Liver (tissue), 9 donors: ENCODE results near the gene CCDC81. TPM values are rescaled to one million over a fixed set of nuclear protein-coding genes. Genes with fewer than 3 reads are reported as not detected.

Experiments
- DNase-seq: peaks from one replicate; pipeline ENCODE4 v3.0.0-alpha.2; 2017; ENCODE audit warnings: low spot score
- H3K27ac ChIP-seq, 2 donors: one replicate each; pipeline ENCODE4 v1.7.0; 2013; ENCODE audit warnings: inconsistent platforms in 2 of 2, low read length in 2 of 2, control low read depth in 1 of 2, low read depth in 1 of 2, mild to moderate bottlenecking in 1 of 2
- H3K27me3 ChIP-seq, 4 donors: one replicate each; pipeline versions ENCODE4 v1.6.1 to v1.7.0; 2013; ENCODE audit warnings: low read length in 3 of 4, inconsistent platforms in 1 of 4, mild to moderate bottlenecking in 1 of 4, moderate library complexity in 1 of 4; ENCODE audit not compliant: control insufficient read depth in 4 of 4, insufficient read depth in 4 of 4
- H3K36me3 ChIP-seq, 4 donors: one replicate each; pipeline versions ENCODE4 v1.6.1 to v1.7.0; 2013; ENCODE audit warnings: low read length in 3 of 4, mild to moderate bottlenecking in 3 of 4, low read depth in 1 of 4, moderate library complexity in 1 of 4; ENCODE audit not compliant: control insufficient read depth in 4 of 4, insufficient read depth in 3 of 4
- H3K4me1 ChIP-seq, 4 donors: one replicate each; pipeline versions ENCODE4 v1.6.1 to v1.7.0; 2013; ENCODE audit warnings: low read length in 3 of 4, mild to moderate bottlenecking in 3 of 4, moderate library complexity in 1 of 4; ENCODE audit not compliant: control insufficient read depth in 4 of 4, insufficient read depth in 4 of 4
- H3K4me3 ChIP-seq, 3 donors: one replicate each; pipeline versions ENCODE4 v1.6.1 to v1.7.0; 2013; ENCODE audit warnings: low read length in 3 of 3, control low read depth in 1 of 3, low read depth in 1 of 3, mild to moderate bottlenecking in 1 of 3
- H3K9ac ChIP-seq, 2 donors: one replicate each; pipeline ENCODE4 v1.7.0; 2013; ENCODE audit warnings: low read length in 2 of 2, mild to moderate bottlenecking in 2 of 2, moderate library complexity in 2 of 2, control low read depth in 1 of 2, low read depth in 1 of 2
- H3K9me3 ChIP-seq, 4 donors: one replicate each; pipeline versions ENCODE4 v1.6.1 to v1.7.0; 2013; ENCODE audit warnings: low read length in 3 of 4; ENCODE audit not compliant: control insufficient read depth in 4 of 4
- ATF3 ChIP-seq: IDR thresholded peaks from 2 replicates; pipeline ENCODE4 v1.6.1; 2016; ENCODE audit warnings: antibody characterized with exemption
- EGR1 ChIP-seq, 2 donors: IDR thresholded peaks; 2 replicates each; pipeline ENCODE4 v1.6.1; 2016 to 2018; ENCODE audit warnings: antibody characterized with exemption in 2 of 2, low read depth in 2 of 2
- FOXA1 ChIP-seq: IDR thresholded peaks from 2 replicates; pipeline ENCODE4 v1.6.1; 2016; ENCODE audit warnings: antibody characterized with exemption
- FOXA2 ChIP-seq: IDR thresholded peaks from 2 replicates; pipeline ENCODE4 v1.6.1; 2016; ENCODE audit warnings: antibody characterized with exemption
- GABPA ChIP-seq, 2 donors: IDR thresholded peaks in 1 of 2; conservative IDR thresholded peaks in 1 of 2; 2 replicates each; pipeline ENCODE4 v1.6.1; 2016; ENCODE audit warnings: antibody characterized with exemption in 2 of 2, mild to moderate bottlenecking in 1 of 2, moderate library complexity in 1 of 2
- HNF4A ChIP-seq, 2 donors: conservative IDR thresholded peaks; 2 replicates each; pipeline ENCODE4 v1.6.1; 2016; ENCODE audit warnings: antibody characterized with exemption in 2 of 2, mild to moderate bottlenecking in 2 of 2
- HNF4G ChIP-seq: IDR thresholded peaks from 2 replicates; pipeline ENCODE4 v1.6.1; 2016; ENCODE audit warnings: antibody characterized with exemption
- JUND ChIP-seq, 2 donors: IDR thresholded peaks; 2 replicates each; pipeline ENCODE4 v1.6.1; 2016; ENCODE audit warnings: antibody characterized with exemption in 2 of 2
- MAX ChIP-seq: IDR thresholded peaks from 2 replicates; pipeline ENCODE4 v1.6.1; 2016; ENCODE audit warnings: antibody characterized with exemption
- NR2F2 ChIP-seq: IDR thresholded peaks from 2 replicates; pipeline ENCODE4 v1.6.1; 2016; ENCODE audit warnings: antibody characterized with exemption
- RAD21 ChIP-seq, 2 donors: IDR thresholded peaks; 2 replicates each; pipeline ENCODE4 v1.6.1; 2016; ENCODE audit warnings: antibody characterized with exemption in 2 of 2, mild to moderate bottlenecking in 2 of 2
- RXRA ChIP-seq, 2 donors: IDR thresholded peaks; 2 replicates each; pipeline ENCODE4 v1.6.1; 2017 to 2018; ENCODE audit warnings: antibody characterized with exemption in 2 of 2, mild to moderate bottlenecking in 1 of 2
- YY1 ChIP-seq: IDR thresholded peaks from 2 replicates; pipeline ENCODE4 v1.6.1; 2016; ENCODE audit warnings: antibody characterized with exemption, mild to moderate bottlenecking
- WGBS: extraction: QIAGEN DNeasy Blood & Tissue Kit; methylation state at CpG from one replicate; pipeline ENCODE4 v1.1.7; 2013; 5-methylcytosine and 5-hydroxymethylcytosine counted together
- polyA plus RNA-seq, 2 donors: library from polyadenylated mRNA; stranded (reverse) in 1 of 2; unstranded in 1 of 2; fragments of 200-250 nt in 1 of 2; fragments of >200 nt in 1 of 2; fragmentation: Nextera tagmentation in 1 of 2; extraction: Ambion mirVana in 1 of 2; gene quantifications; one replicate each; pipeline versions ENCODE4 v1.2.1 to v1.2.3, GENCODE V29; 2013 to 2015
- total RNA-seq, 2 donors: library from RNA; depleted of rRNA; stranded (reverse); fragments of >200 nt; gene quantifications; one replicate each; pipeline ENCODE4 v1.2.3, GENCODE V29; 2014
- TF ChIP-seq, protein P1 (sequence below): fragments of 150-350 bp; IDR thresholded peaks from 2 replicates; pipeline ENCODE4 v1.5.1; 2017; ENCODE audit warnings: improper control_type of control experiment, low read depth, low read length; ENCODE audit not compliant: missing input control
- TF ChIP-seq, protein P2 (sequence below): IDR thresholded peaks from 2 replicates; pipeline ENCODE4 v1.6.1; 2016; ENCODE audit warnings: antibody characterized with exemption
- TF ChIP-seq, protein P3 (sequence below): IDR thresholded peaks from 2 replicates; pipeline ENCODE4 v1.6.1; 2016; ENCODE audit warnings: antibody characterized with exemption, mild to moderate bottlenecking
- donor health status: healthy.
- donor health status: healthy.
- donor health status: healthy.
- donor health status: healthy.
- donor health status: healthy.

The CCDC81 gene
- total and polyA plus RNA-seq, 4 donors, result 0.32 to 1.1 (median 0.67) TPM; not detected in 1

- TF ChIP-seq MAX (no peak), YY1 (no peak), ATF3 (no peak), HNF4G (no peak), RXRA (IDR thresholded peaks at IDR 0.05) (no peak), HNF4A (conservative IDR thresholded peaks at IDR 0.05) (no peak), FOXA1 (no peak), EGR1 (IDR thresholded peaks at IDR 0.05; ENCODE audit: low read depth in 2 of 2) (no peak), JUND (IDR thresholded peaks at IDR 0.05) (no peak), RAD21 (IDR thresholded peaks at IDR 0.05) (no peak), GABPA (IDR thresholded peaks at IDR 0.05 in 1 of 2, conservative IDR thresholded peaks at IDR 0.05 in 1 of 2) (no peak), FOXA2 (no peak)
- TF ChIP-seq, protein P1, sequence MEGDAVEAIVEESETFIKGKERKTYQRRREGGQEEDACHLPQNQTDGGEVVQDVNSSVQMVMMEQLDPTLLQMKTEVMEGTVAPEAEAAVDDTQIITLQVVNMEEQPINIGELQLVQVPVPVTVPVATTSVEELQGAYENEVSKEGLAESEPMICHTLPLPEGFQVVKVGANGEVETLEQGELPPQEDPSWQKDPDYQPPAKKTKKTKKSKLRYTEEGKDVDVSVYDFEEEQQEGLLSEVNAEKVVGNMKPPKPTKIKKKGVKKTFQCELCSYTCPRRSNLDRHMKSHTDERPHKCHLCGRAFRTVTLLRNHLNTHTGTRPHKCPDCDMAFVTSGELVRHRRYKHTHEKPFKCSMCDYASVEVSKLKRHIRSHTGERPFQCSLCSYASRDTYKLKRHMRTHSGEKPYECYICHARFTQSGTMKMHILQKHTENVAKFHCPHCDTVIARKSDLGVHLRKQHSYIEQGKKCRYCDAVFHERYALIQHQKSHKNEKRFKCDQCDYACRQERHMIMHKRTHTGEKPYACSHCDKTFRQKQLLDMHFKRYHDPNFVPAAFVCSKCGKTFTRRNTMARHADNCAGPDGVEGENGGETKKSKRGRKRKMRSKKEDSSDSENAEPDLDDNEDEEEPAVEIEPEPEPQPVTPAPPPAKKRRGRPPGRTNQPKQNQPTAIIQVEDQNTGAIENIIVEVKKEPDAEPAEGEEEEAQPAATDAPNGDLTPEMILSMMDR, result no peak
- Histone ChIP-seq H3K4me1 (no peaks in the 10 kb centered on the region), H3K4me3 (no peak overlapping the region), H3K27ac (no peak overlapping the region), H3K36me3 (no peaks in the 10 kb centered on the region), H3K27me3 (no peaks in the 10 kb centered on the region), H3K9me3 (no peaks in the 10 kb centered on the region), H3K9ac (no peak overlapping the region)
- DNase-seq, result no peak
- 99% methylated on average over 2 of the region's 2 CpGs for WGBS
These were observed 11.6 kb downstream of the CCDC81 start for GRCh38 chr11:86386283-86386682.

GRCh38 chr11:86386746-86387145, 12.1 kb downstream of the CCDC81 start:
- Histone ChIP-seq H3K27me3 (no peaks in the 10 kb centered on the region), H3K36me3 (no peaks in the 10 kb centered on the region), H3K9me3 (no peaks in the 10 kb centered on the region), H3K4me1 (no peaks in the 10 kb centered on the region), H3K4me3 (no peak overlapping the region), H3K9ac (no peak overlapping the region), H3K27ac (no peak overlapping the region)
- WGBS, result 95% methylated on average over 2 of the region's 2 CpGs
- no peak for TF ChIP-seq NR2F2
- TF ChIP-seq, protein P2, sequence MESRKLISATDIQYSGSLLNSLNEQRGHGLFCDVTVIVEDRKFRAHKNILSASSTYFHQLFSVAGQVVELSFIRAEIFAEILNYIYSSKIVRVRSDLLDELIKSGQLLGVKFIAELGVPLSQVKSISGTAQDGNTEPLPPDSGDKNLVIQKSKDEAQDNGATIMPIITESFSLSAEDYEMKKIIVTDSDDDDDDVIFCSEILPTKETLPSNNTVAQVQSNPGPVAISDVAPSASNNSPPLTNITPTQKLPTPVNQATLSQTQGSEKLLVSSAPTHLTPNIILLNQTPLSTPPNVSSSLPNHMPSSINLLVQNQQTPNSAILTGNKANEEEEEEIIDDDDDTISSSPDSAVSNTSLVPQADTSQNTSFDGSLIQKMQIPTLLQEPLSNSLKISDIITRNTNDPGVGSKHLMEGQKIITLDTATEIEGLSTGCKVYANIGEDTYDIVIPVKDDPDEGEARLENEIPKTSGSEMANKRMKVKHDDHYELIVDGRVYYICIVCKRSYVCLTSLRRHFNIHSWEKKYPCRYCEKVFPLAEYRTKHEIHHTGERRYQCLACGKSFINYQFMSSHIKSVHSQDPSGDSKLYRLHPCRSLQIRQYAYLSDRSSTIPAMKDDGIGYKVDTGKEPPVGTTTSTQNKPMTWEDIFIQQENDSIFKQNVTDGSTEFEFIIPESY, result no peak
- no peak for TF ChIP-seq JUND (IDR thresholded peaks at IDR 0.05)
- TF ChIP-seq ATF3, result no peak
- no peak for TF ChIP-seq EGR1 (IDR thresholded peaks at IDR 0.05; ENCODE audit: low read depth in 2 of 2)
- TF ChIP-seq, protein P3, sequence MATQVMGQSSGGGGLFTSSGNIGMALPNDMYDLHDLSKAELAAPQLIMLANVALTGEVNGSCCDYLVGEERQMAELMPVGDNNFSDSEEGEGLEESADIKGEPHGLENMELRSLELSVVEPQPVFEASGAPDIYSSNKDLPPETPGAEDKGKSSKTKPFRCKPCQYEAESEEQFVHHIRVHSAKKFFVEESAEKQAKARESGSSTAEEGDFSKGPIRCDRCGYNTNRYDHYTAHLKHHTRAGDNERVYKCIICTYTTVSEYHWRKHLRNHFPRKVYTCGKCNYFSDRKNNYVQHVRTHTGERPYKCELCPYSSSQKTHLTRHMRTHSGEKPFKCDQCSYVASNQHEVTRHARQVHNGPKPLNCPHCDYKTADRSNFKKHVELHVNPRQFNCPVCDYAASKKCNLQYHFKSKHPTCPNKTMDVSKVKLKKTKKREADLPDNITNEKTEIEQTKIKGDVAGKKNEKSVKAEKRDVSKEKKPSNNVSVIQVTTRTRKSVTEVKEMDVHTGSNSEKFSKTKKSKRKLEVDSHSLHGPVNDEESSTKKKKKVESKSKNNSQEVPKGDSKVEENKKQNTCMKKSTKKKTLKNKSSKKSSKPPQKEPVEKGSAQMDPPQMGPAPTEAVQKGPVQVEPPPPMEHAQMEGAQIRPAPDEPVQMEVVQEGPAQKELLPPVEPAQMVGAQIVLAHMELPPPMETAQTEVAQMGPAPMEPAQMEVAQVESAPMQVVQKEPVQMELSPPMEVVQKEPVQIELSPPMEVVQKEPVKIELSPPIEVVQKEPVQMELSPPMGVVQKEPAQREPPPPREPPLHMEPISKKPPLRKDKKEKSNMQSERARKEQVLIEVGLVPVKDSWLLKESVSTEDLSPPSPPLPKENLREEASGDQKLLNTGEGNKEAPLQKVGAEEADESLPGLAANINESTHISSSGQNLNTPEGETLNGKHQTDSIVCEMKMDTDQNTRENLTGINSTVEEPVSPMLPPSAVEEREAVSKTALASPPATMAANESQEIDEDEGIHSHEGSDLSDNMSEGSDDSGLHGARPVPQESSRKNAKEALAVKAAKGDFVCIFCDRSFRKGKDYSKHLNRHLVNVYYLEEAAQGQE, result no peak
- TF ChIP-seq, protein P1, result no peak
- DNase-seq, result no peak
